Measurements from ENCODE around the gene TXNIP.

The TXNIP gene

DNA sequence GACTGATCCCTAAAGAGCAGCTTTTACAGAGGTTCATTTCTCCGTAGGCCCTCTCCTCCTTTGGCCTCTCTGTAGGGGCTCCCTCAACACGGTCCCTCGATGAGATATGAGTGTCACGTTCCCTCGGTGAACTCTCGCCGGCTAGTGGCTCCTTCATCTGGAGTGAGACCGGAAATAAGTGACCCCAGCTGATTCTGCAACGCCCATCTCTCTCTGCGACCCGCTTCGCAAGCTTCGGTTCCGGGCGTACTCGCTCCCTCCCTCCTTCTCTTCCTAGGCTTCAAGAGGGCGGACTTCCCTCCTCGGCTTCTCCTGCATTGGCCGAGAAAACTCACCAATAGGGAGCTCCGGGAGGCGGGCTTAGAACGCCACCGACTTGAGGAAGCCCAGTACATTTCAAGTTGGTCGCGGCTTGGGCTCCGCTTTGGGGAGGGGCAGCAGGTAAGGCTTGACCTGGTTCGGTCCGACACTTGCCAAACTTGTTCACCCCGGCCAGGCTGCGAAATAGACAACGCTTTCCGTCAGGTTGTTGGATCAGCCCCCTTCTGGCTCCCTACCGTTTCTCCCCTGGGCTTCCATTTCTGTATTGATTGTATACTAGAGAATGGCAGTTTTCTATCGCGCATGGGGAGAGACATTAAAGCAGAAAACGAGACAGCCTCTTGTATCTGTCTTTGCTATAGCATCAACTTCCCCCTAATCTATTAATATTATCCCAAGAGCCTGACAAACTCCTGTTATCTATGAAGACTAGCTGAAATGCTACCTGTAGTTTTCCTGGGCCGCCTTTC lies 31.9 kb downstream of the TXNIP start, which contains the start of the genes ANKRD34A and POLR3GL:
TSS of gene ANKRD34A (minus strand) at position 248 of the 791 bp plus-strand sequence. CDS start 2,816 bp downstream, outside the sequence.
TSS of gene POLR3GL (plus strand) at position 363 of the 791 bp plus-strand sequence. CDS start 10,176 bp downstream, outside the sequence.
- H3K4me3 ChIP-seq (ENCODE audit: low read depth, low read length) = peak within 1 kb of the TSS; percentile 44

DNA sequence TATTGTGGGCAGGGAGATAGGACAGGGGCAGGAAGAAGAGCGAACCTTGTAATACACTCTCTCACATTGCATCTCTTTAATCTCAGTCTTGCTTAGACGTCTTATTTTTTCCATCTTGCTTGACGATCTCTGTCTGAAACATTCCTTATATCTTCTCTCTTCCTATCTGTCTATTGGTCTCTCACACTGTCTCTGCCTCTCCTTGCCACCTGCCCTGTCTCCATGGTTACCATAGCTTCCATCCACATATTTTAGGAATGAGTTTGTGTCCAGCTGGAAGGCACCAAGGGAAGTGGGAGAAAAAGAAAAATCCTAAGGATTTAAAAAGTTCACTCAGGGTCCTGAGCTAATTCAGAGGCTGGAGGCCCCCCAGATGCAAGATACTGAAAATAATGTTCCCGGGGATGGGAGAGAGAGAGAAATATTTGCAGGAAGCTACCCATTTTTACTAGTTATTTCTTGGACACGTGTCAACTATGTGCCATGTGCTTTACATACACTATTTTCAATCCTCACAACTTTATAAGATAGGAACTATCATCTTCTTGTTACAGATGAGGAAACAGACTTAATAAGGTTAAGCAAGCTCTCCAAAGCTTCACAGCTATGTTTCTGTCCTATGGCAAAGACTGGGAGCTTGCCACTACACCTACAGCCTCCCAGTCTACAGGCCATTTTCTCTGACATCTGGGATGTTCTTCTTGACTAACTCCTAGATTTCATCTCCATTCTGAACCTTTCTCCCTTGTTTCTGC lies 32.9 kb downstream of the TXNIP start:
- no peak overlapping the region for H3K4me3 ChIP-seq (ENCODE audit: low read depth, low read length)

DNA sequence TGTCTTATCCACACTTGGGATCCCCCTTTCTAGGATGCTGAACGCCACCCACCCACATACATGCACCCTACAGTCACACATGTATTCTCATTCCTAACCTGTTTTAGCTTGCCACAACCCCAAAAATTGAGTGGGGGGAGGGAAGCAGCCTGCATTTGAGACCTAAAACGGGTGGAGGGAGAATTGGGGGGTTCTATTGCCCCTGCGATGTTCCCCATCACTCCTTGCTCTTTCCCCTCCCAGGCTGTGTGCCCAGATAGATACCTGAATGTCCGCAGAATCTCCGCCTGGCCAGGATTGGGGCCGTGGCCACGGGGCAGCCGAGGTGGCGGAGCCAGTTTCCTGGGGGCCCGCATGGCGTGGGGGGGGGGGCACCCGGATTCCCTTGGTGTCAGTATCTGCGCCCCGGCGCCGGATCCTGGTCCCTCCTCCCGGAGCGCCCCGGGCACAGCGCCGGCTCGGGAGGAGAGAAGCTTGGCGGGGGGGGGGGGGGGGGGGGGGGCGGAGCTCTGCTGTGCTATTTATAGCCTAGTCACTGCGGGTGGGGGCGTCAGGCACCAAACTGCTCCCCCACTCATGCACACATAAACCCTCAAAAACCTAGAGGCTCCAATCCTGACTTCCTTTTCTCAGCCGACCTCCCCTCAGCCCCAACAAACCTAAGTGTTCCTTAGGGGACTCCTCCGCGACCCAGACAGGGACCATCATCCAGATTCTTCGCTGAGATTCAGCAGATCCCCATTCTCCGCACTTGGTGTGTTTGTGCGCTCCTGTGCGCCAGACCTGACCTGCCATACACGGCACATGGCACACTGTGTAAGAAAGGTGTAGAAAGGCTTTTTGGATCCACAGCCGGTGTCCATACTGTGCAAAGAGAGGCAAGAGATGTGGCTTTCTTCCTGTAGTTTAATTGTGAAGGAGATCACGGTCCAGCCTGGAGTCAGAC lies 33.9 kb downstream of the TXNIP start:
- H3K4me3 ChIP-seq (ENCODE audit: low read depth, low read length) = peak overlapping the region; percentile 74

DNA sequence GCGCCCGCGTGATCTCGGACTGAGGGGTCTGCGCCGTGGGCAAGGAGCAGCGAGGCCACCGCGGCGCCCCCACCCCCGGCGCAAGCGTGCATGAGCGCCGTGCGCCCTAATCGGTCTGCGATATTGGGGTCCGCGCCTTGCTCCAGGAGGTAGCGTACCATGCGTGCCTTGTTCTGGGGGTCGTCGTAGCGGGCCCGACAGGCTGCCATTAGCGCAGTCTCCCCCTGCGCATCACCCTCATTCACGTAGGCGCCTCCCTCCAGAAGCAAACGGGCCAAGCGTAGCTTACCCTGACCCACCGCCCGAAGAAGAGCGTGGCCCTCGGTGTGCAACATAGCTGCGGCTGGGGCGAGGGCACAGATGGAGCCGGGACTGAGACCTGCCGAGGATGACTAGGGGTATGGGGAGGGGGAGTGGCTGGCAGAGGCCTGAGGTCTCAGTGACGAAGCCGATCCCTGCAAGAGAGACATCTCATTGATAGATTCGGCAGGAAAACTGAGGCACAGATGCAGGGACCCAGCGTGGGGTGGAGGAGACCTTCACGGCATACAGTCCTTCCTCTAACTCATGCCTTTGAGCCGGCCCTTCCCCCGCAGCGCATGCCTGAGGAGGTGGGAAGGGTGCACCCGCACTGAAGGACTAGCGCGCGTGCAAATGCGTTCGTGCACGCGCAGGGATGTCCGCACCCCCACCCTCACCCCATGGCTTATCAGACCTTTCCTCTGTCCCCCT lies 34.8 kb downstream of the TXNIP start:
- H3K4me3 ChIP-seq (ENCODE audit: low read depth, low read length) = peak overlapping the region; percentile 74

DNA sequence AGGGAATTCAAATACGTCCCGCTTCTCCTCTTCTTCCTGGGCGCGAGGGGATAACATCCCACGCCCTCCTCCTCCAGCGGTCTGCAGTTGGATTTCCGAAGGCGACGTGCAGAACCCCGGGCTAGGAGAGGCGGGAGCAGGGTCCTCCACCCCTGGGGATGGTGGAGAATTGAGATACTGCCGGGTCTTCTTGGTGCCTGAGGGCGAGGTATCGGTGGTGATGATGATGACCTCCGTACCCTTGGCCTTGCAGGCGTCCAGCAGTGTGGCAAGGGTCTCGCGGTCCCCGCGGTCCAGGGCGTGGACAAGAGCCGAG lies 35.3 kb downstream of the TXNIP start:
- peak overlapping the region; percentile 74 for H3K4me3 ChIP-seq (ENCODE audit: low read depth, low read length)

DNA sequence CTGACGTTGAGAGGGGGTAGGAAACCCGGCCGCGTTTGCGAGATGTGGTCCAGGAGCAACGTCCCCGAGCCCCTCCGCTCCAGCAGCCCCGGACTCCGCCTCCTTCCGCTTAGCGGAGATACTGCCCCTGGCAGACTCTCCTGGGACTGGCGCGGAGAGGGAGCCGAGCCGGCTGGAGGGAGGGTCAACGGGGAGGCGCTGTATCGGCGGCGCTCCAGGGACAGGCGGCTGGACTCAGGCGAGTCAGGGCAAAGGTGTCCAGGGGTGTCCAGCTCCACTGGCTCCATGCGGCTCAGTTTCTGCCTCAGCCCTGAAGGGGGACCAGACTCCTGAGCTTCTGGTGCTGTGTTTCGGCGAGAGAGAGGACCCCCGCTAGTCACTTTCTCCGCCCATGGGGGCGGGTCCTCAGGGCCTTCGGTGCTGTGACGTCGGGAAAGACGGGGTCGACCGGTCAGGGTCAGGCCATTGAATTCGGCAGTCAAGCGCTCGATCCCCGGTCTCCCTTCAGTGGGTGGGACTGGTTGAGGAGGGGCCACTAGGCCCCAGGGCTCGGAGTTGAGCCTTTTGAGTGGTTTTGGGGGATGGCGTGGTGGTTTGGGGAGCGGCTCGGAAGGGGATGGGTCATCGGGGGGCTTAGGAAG lies 35.8 kb downstream of the TXNIP start:
- peak overlapping the region; percentile 74 for H3K4me3 ChIP-seq (ENCODE audit: low read depth, low read length)

DNA sequence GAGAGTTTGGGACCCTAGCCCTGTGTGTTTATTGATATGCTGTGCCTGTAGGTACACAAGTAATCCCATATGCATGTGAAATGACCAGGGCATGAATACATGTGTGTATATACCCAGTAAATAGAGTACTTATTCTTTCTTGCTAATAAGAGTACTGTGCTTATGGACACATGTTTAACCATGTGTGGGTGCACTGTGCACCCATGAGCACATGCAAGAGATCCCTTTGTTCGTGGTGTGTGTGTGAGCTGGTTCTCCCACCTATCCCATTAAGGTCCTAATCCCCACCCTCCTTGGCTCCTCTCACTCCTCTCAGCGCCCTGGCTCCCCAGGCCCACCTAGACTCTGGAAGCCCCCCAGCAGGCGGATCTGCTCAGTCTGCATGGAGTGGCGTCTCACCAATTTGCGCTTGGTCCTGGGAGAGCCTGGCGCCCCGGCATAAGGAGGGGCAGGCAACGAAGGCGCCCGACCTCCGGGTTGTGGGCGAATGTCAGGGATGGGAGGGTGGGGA lies 36.4 kb downstream of the TXNIP start:
- H3K4me3 ChIP-seq (ENCODE audit: low read depth, low read length) = peak overlapping the region; percentile 74

DNA sequence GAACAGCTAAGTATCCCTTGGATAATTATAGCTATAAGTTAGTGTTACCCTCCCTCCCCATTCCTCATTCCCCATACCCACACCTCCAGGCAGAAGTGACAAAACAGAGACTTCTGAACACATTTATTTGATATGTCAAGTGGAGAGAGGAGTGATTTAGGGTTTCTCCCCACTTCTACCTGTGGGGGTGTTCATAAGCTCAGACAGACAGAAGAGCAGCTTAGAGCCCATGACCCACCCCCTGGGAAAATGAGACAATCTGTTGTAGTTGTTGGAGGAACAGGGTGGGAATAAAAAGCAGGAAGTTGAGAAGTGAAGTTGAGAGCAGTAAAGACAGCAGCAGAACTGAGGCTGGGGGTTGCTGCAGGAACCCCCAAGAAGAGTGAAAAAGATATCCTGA lies 37.0 kb downstream of the TXNIP start:
- no peak overlapping the region for H3K4me3 ChIP-seq (ENCODE audit: low read depth, low read length)

DNA sequence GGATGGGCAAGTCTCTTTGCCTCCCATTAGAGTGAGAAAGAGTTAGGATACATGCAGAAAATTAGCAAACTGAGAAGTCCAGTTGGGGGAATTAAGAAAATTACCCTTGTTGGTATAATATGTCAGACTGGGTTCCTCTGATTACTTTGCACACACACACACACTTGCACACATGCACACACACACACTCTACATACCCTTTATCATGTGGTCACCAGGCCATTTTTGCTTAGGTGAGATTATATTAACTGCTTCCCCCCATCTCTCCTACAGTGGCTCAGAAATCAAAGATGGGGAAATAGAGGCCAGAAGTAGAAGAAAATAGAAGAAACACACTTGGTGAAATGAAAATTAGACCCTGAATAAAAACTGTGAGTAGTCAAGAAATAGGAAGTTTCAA lies 37.6 kb downstream of the TXNIP start:
- no peak overlapping the region for H3K4me3 ChIP-seq (ENCODE audit: low read depth, low read length)

DNA sequence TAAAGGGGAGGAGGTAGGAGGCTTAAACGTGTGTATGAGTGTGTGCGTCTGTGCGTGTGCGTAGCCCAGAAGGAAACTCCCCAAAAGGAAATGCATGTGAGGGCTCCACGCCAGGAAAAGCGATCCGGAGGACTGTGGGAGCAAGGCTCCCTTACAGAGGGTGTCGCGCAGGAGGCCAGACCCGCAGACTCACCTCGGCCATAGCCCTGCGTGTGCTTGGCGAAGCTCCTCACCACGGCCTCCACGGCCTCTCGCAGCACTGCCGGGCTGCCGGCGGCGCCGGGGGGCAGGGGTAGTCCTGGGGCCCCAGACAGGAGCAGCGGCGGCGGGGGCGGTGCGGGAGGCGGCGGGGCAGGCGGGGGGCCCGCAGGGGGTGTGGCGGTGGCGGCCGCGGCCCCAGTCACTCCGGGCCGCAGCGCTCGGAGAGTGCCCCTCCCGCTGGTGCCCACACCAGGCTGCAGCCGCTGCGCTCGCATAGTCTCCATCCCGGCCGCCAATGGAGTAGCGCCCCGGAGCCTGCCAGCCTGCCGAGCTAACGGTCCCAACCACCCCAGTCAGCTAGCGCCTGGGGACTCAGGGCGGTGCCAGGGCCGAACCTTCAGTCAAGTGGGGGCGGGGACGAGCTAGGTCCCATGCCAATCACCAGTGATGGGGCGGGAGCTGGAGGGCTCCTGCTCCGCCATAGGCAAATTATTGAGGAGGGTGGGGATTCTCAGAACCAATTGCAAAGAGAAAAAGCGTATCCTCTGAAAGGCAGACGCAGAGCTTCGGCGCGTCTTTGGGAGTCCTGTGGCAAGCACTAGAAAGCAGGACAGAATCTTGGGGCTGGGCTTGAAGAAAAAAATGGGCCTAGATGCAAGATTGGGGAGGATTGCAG lies 38.7 kb downstream of the TXNIP start, which contains the start of gene LIX1L:
TSS of gene LIX1L (minus strand) at position 575 of the 877 bp plus-strand sequence. CDS start at position 485, 90 bp downstream.
- H3K4me3 ChIP-seq (ENCODE audit: low read depth, low read length) = peak within 1 kb of the TSS; percentile 72

DNA sequence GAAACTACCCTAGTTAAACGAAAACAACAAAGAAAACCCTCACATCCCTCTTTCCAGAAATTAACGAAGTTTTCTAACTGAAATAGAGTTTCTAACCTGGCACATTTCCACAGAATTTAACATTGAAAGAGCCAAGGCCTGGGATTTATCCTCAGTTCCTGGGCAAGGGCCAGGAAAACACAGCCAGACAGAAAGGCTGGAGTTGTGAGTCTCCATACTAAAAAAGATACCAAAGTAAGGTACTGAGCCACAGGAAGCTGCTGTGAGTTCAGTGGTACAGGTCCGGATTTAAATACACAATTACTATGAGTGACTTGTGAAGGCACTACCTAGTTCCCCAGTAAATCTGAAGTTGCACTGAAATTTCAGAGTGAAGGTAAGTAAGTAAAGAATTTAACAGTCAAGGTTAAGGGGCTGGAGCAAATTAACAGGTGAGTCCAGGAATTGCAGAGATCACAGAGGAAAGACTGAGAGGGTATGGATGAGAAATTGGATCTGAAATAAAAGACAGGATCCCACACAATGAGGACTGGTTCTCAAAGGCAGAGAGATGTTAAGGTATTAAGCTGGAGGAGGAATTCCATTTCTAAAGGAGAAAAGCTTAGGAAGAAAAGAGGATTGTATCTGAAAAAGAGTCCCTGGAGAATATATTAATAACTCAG lies 39.5 kb downstream of the TXNIP start:
- peak overlapping the region; percentile 72 for H3K4me3 ChIP-seq (ENCODE audit: low read depth, low read length)

DNA sequence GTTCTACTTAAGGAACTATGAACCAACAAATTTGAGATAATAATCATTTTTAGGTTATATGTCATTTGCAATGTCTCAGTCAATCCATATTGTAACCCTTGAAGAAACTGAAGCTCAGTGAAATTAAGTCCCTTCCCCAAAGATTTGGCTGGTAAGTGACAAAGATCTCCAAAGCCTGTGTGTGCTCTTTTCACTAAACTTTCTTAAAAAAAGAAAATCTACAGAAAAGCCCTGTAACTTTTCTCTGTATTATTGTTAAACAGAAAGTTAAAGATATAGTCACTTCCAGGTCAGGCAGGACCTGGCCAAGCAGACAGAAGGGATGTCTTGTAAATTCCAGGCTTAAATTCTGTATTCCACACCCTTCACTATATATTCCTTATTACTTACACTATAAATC lies 40.0 kb downstream of the TXNIP start:
- no peak overlapping the region for H3K4me3 ChIP-seq (ENCODE audit: low read depth, low read length)

DNA sequence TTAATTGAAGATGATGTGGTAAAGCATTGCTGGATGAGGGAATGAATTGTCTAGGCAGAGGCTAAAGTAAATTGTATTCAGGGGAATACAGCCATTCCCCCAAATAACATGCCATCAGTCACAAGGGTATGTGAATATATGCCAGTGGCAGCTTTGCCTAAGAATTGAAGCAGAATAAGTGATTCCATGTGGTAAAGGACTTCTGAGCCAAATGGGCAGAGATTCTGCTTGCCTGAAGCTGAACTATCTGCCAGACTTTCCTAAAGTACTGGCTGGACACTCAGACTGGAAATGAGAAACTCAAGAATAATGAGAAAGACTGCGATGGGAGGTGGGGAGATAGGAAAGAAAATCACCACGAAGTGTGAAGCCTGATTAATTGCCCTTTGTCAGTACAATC lies 40.9 kb downstream of the TXNIP start:
- H3K4me3 ChIP-seq (ENCODE audit: low read depth, low read length) = no peak overlapping the region

DNA sequence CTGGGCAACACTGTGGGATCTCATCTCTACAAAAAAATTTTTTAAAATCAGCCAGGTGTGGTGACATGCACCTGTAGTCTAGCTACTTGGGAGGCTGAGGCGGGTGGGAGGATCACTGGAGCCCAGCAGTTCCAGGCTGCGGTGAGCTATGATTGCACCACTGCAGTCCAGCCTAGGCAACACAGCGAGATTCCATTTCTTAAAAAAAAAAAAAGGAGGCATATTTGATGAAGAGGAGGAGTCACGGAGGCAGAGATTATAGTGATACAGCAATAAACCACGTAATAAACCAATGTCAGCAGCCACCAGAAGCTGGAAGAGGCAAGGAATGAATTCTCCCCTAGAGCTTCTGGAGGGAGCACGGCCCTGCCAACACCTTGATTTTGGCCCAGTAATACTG lies 42.5 kb downstream of the TXNIP start:
- no peak overlapping the region for H3K4me3 ChIP-seq (ENCODE audit: low read depth, low read length)

DNA sequence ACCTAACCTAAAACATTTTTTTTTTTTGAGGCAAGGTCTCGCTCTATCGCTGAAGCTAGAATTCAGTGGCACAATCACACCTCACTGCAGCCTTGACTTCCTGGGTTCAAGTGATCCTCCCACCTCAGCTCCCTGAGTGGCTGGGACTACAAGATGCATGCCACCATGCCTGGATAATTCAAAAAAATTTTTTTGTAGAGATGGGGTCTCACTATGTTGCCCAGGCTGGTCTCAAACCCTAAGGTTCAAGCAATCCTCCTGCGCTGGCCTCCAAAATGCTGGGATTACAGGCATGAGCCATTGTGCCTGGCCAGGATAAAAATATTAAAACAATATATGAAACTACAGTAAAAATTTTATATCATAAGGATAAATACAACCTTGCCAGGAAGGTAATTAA lies 43.5 kb downstream of the TXNIP start:
- no peak overlapping the region for H3K4me3 ChIP-seq (ENCODE audit: low read depth, low read length)

DNA sequence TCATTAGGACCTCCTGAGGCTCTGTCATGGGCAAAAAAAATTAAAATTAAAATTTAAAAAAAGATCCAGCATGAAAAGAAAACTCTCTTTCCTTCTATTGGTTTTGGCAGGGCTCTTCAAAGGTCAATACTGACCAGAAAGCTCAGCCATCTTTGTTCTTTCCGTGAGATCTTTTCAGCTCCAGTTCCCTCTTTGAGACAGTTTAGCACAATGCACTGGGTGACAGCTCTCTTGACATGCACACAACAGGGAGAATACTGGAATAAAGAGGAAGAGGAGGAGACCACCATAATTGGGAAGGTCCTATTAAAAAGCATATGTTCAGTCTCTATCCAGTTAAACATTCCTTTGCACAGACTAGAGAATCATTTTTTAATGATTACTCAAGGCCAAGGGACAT lies 44.9 kb downstream of the TXNIP start:
- H3K4me3 ChIP-seq (ENCODE audit: low read depth, low read length) = no peak overlapping the region

DNA sequence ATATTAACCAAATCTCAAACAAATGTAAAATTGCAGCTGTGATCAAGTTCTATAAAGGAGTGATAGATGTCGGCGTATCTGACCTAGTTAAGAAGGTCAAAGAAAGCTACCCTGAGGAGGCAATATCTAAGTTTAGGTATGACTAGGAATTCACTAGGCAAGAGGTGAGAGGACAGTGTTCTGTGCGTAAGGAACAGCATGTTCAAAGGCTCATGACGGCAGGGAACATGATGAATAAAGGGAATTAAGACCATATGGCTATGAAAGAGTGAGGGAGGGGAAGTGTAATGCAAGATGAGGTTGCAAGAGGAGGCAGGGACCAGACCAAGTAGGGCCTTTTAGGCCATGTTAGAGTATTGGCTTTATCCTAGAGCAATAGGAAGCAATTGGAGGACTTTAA lies 47.2 kb downstream of the TXNIP start:
- H3K4me3 ChIP-seq (ENCODE audit: low read depth, low read length) = no peak overlapping the region

DNA sequence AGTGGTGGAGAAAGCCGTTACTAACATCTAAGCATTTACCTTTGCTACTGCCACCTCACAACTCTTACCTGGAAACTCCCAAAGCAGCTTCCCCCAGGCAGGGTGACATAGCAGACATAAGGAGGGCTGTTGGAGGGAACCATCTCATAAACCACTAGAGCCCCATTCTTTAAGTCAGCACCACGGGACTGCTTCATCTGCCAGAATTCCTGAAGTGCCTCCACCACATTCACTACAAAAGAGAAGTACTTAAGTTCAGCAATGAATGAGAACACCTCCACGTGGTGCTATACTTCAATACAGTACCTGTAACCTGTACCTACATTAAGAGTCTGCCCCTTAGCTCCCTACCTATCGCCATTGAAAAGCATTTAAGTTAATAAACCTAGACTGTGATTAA lies 48.8 kb downstream of the TXNIP start:
- no peak overlapping the region for H3K4me3 ChIP-seq (ENCODE audit: low read depth, low read length)

Data from iPS-11a (cell line).